Right lobe of liver (tissue), 6 donors: ENCODE results near the gene ARL15. TPM values are rescaled to one million over a fixed set of nuclear protein-coding genes. Genes with fewer than 3 reads are reported as not detected.

Source experiments
- ATAC-seq, 4 donors: fragments of 200-7000 bp; cut with Tn5 transposase; one replicate each; pipeline ENCODE4 v1.9.1; 2020; ENCODE audit warnings: mild to moderate bottlenecking in 4 of 4, moderate library complexity in 4 of 4
- DNase-seq, 3 donors: peaks; one replicate each; pipeline ENCODE4 v3.0.0-alpha.2; 2020
- H3K27ac ChIP-seq, 3 donors: fragments of 200-600 bp; one replicate each; pipeline ENCODE4 v1.8.0; 2022
- H3K27me3 ChIP-seq, 2 donors: fragments of 200-600 bp; one replicate each; pipeline ENCODE4 v1.8.0; 2022
- H3K36me3 ChIP-seq, 4 donors: fragments of 200-600 bp; sonication (generic) in 1 of 4; one replicate each; pipeline versions ENCODE4 v1.5.1 to v1.8.0; 2017 to 2022; ENCODE audit warnings: control low read depth in 1 of 4
- H3K4me1 ChIP-seq, 4 donors: fragments of 200-600 bp; sonication (generic) in 1 of 4; one replicate each; pipeline versions ENCODE4 v1.5.1 to v1.8.0; 2017 to 2022; ENCODE audit warnings: control low read depth in 1 of 4
- H3K4me3 ChIP-seq, 3 donors: fragments of 200-600 bp; one replicate each; pipeline ENCODE4 v1.8.0; 2022
- H3K9me3 ChIP-seq, 4 donors: fragments of 200-600 bp; sonication (generic) in 1 of 4; one replicate each; pipeline versions ENCODE4 v1.5.1 to v1.8.0; 2017 to 2022; ENCODE audit warnings: control low read depth in 1 of 4
- POLR2A ChIP-seq: fragments of 450-650 bp; IDR thresholded peaks from one replicate; pipeline ENCODE4 v1.6.1; 2017; ENCODE audit warnings: antibody characterized with exemption, mild to moderate bottlenecking
- WGBS: methylation state at CpG from one replicate; pipeline ENCODE4 v1.1.6; 2018; ENCODE audit warnings: low coverage, low lambda C conversion rate; ENCODE audit not compliant: insufficient coverage; ENCODE audit errors: missing lambda C conversion rate; 5-methylcytosine and 5-hydroxymethylcytosine counted together
- intact Hi-C, 2 donors: fragments of 100-400 bp; cut with DNase I; formaldehyde crosslinking; loops; one replicate each; pipeline versions ENCODE4 v1.11.2 to v1.14.1; 2022
- total RNA-seq, 6 experiments: library from RNA; depleted of rRNA in 2 of 6; stranded (reverse); fragments of >200 nt in 2 of 6; fragmentation: NEBNext Ultra II Directional in 3 of 6; extraction: Animal tissue kit (Norgen Biotek cat#: 25700) in 3 of 6; gene quantifications; one replicate each; pipeline versions ENCODE4 v1.1.0 to v1.2.4, GENCODE V29; 2016 to 2023
- TF ChIP-seq, protein P1 (sequence below), 4 donors: fragments of 200-600 bp in 3 of 4; fragments of 450-650 bp in 1 of 4; IDR thresholded peaks; one replicate each; pipeline versions ENCODE4 v1.5.1 to v1.8.0; 2016 to 2022; ENCODE audit warnings: antibody characterized with exemption in 4 of 4, mild to moderate bottlenecking in 2 of 4
- donor health status: DM: no; HTN: yes; CAD: no.
- donor health status: DM: no; HTN: no; CAD: no.
- donor health status: DM: no; HTN: no; CAD: no.
- donor health status: DM: no; HTN: yes; CAD: no.
- donor health status: DM: no; HTN: yes; CAD: no.

Gene ARL15
- total RNA-seq, 6 experiments from 2014 or later = 6.3 to 16.5 (median 9.6) TPM

DNA sequence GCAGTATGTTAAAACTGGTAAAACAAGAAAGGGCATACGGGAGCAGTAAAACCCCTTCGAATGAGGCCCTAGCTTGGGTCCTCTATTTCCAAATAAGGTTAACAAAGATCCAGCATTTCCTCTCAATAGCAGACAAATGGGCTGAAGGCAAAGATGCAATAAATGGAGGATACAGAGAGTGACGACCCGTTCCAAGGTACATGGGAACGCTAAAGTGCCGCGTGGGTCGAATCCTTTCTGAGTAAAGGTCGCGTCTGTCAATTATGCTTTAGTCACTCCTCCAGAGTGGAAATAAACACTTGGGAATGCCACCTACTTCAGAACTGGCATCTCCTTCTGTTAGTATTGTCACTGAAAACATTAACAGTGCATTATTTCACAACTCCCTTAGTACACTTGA, 24.7 kb downstream of the ARL15 start:
- no peak for DNase-seq

DNA sequence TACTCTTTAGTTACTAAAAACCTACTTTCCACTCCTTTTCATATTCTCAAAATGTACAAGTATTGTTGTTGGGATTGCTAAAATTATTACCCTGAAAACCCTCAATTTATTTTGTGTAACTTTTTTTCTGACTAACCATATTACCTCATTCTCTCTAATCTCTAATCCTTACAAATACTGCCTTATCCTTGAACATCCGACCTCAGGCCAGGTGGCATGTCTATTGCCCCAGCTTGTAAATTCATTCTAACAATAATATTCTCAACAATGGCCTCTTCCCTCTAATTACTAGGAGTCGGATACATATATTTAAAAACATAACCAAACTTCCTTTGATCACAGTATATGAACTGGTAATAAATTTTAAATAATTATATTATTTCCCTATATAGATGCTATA, 25.8 kb downstream of the ARL15 start:
- DNase-seq (no peak), ATAC-seq (no peak)
- WGBS = 83% methylated on average over 2 of the region's 2 CpGs
- no peaks in the 10 kb centered on the region for H3K36me3 ChIP-seq
- no peaks in the 10 kb centered on the region for H3K4me1 ChIP-seq
- TF ChIP-seq POLR2A = no peak
- TF ChIP-seq, protein P1, sequence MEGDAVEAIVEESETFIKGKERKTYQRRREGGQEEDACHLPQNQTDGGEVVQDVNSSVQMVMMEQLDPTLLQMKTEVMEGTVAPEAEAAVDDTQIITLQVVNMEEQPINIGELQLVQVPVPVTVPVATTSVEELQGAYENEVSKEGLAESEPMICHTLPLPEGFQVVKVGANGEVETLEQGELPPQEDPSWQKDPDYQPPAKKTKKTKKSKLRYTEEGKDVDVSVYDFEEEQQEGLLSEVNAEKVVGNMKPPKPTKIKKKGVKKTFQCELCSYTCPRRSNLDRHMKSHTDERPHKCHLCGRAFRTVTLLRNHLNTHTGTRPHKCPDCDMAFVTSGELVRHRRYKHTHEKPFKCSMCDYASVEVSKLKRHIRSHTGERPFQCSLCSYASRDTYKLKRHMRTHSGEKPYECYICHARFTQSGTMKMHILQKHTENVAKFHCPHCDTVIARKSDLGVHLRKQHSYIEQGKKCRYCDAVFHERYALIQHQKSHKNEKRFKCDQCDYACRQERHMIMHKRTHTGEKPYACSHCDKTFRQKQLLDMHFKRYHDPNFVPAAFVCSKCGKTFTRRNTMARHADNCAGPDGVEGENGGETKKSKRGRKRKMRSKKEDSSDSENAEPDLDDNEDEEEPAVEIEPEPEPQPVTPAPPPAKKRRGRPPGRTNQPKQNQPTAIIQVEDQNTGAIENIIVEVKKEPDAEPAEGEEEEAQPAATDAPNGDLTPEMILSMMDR (IDR thresholded peaks at IDR 0.05) = no peak
- no peak overlapping the region for H3K4me3 ChIP-seq
- no peak overlapping the region for H3K27ac ChIP-seq
- no peaks in the 10 kb centered on the region for H3K27me3 ChIP-seq
- intact Hi-C loops = no loop called here
- H3K9me3 ChIP-seq = no peaks in the 10 kb centered on the region

More for the DNA sequence above, 24.7 kb downstream of the ARL15 start:
- Histone ChIP-seq H3K36me3 (no peaks in the 10 kb centered on the region), H3K9me3 (no peaks in the 10 kb centered on the region), H3K4me1 (no peaks in the 10 kb centered on the region), H3K27me3 (no peaks in the 10 kb centered on the region), H3K27ac (no peak overlapping the region), H3K4me3 (no peak overlapping the region)
- intact Hi-C loops = no loop called here
- no peak for ATAC-seq
- no peak for TF ChIP-seq POLR2A
- TF ChIP-seq, protein P1 (IDR thresholded peaks at IDR 0.05) = no peak
- 68% methylated on average over 9 of the region's 10 CpGs for WGBS

DNA sequence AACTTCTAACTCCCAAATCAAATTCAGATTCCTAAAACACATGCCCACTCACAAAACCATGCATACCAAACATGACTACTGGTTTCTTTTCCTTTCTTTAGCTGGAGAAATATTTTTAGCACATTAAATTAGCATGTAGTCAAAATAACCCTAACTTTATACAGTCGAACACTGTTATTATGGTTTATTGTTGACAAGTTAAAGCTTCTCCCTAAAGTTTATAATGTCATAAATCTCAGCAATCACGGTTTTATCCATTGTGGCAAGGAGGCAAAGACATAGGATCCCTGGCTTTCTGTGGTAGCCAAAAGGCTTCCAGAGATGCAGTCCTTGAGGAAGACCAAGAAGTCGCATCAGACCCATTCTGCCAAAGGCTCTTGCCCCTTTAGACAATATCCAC, 27.5 kb downstream of the ARL15 start:
- Histone ChIP-seq H3K27ac (no peak overlapping the region), H3K4me3 (no peak overlapping the region), H3K27me3 (no peaks in the 10 kb centered on the region), H3K4me1 (no peaks in the 10 kb centered on the region), H3K36me3 (no peaks in the 10 kb centered on the region), H3K9me3 (no peaks in the 10 kb centered on the region)
- ATAC-seq (no peak), DNase-seq (no peak)
- intact Hi-C loops = no loop called here
- 66% methylated on average over 3 of the region's 3 CpGs for WGBS
- TF ChIP-seq, protein P1 (IDR thresholded peaks at IDR 0.05) = no peak
- TF ChIP-seq POLR2A = no peak

DNA sequence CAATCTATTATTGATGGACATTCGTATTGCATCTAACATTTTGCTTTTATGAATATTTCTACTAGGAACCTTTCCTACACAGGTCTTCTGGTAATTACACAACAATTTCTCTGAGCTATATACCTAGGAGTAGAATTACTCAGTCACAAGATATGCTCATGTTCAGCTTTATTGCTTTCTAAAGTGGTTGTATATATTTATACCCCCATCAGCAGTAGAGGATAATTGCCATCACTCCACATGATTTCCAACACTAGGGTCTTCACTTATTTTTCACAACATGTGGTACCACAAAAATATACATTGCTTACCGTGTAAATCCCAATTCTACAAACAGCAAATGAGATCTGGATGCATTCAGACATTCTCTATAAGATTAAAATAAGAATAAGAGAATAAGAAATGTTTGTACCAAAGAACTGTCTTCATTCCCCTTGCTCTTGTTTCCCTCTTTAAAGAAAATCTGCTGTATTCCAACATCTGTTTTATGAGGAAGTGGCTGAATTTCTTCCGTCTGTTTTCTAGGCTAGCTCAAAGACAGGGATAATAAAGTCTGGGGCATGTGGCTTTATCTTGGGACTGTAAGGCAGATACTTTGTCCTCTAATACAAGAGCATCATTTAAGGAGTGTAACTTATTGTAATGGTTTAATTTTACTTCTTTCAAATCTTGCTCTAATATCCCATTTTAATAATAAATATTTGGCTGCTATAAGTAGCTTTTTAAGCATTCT, 28.2 kb downstream of the ARL15 start:
- Histone ChIP-seq H3K27ac (no peak overlapping the region), H3K27me3 (no peaks in the 10 kb centered on the region), H3K9me3 (no peaks in the 10 kb centered on the region), H3K36me3 (no peaks in the 10 kb centered on the region), H3K4me1 (no peaks in the 10 kb centered on the region), H3K4me3 (no peak overlapping the region)
- intact Hi-C loops = no loop called here
- ATAC-seq (no peak), DNase-seq (no peak)
- TF ChIP-seq POLR2A = no peak
- TF ChIP-seq, protein P1 (IDR thresholded peaks at IDR 0.05) = no peak
- WGBS = 94% methylated on average over 3 of the region's 3 CpGs
